Lower leg skin (tissue), 3 donors: ENCODE results near the gene STRN4.

Experiments used
- POLR2A ChIP-seq, 2 donors: fragments of 450-650 bp; IDR thresholded peaks; one replicate each; pipeline ENCODE4 v1.6.1; 2016 to 2017; ENCODE audit warnings: antibody characterized with exemption in 2 of 2, mild to moderate bottlenecking in 1 of 2, moderate library complexity in 1 of 2
- TF ChIP-seq, protein P1 (sequence below), 3 donors: fragments of 450-650 bp; IDR thresholded peaks; one replicate each; pipeline ENCODE4 v1.5.1; 2016; ENCODE audit warnings: antibody characterized with exemption in 3 of 3, mild to moderate bottlenecking in 3 of 3, moderate library complexity in 2 of 3

DNA sequence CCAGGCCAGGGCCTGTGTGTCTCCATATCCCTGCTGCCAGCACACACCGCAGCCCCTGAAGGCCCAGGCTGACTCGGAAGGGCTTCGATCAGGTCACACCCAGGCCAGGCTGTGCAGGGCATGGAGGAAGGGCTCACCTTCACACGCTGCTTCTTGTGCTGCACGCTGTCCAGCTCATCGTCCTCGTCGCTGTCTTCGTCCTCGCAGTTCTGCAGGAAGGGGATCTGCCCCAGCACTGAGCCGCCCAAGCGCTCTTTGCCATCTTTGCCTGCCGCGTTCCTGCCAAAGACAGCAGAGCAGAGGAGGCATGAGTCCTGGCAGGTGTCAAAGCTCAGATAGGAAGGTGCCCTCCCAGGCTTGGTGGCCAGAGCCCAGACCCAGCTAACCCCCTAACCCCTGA lies 15.7 kb downstream of the STRN4 start:
- TF ChIP-seq, protein P1, sequence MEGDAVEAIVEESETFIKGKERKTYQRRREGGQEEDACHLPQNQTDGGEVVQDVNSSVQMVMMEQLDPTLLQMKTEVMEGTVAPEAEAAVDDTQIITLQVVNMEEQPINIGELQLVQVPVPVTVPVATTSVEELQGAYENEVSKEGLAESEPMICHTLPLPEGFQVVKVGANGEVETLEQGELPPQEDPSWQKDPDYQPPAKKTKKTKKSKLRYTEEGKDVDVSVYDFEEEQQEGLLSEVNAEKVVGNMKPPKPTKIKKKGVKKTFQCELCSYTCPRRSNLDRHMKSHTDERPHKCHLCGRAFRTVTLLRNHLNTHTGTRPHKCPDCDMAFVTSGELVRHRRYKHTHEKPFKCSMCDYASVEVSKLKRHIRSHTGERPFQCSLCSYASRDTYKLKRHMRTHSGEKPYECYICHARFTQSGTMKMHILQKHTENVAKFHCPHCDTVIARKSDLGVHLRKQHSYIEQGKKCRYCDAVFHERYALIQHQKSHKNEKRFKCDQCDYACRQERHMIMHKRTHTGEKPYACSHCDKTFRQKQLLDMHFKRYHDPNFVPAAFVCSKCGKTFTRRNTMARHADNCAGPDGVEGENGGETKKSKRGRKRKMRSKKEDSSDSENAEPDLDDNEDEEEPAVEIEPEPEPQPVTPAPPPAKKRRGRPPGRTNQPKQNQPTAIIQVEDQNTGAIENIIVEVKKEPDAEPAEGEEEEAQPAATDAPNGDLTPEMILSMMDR (IDR thresholded peaks at IDR 0.05): no peak
- TF ChIP-seq POLR2A (IDR thresholded peaks at IDR 0.05): no peak
